GM18520 (cell line): Measurements from ENCODE around the gene ACRBP.
"Not testable (repeated sequence)": the region's sequence is repeated elsewhere in the genome, so short reads cannot be mapped to it uniquely, and the experiment has no call there.

Experiments
- ATAC-seq: cut with Tn5 transposase; IDR thresholded peaks from one replicate; pipeline ENCODE4 v1.9.1; 2021; ENCODE audit not compliant: unreplicated experiment

Gene ACRBP

GRCh38 chr12:6618483-6619225 lies 28.6 kb downstream of the ACRBP start:
- ATAC-seq = no peak

- ATAC-seq = no peak
Measured at GRCh38 chr12:6615802-6616201, 31.4 kb downstream of the ACRBP start.

- ATAC-seq = no peak
Measured at GRCh38 chr12:6614513-6615172, 32.6 kb downstream of the ACRBP start.

DNA sequence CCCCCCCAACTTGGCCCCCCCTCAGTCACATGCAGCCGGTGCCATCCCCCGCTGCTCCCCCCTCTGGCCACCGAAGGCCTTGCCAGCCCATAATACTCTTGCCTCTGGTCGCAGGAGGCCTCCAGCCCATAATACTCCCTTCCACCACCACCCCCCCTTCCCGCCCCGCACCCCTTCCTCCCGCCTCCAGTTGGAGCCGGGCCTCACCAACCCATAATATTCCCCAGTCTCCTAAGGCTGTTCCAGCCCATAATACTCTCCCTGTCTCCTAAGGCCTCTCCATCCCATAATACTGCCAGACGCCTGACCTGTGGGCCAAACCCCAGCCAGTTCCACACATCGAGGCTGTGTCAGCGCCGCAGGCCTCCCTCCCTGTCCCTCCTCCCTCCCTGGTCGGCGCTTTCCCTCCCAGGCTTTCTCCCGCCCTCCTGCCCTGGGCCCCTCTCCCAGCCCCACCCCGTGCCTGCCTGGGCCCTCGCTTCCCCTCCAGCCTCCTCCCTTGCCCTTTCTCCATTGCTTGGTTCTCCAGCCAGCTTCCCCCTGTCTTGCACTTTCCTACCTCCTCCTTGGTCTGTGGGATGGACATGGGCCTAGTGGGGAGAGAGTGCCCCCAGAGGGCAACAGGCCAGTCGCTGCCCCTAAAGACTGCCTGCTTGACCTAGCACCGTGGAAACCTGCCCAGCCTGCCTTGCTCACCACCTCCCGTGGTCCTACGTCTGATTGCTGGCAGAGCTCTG lies 33.3 kb downstream of the ACRBP start:
- ATAC-seq = no peak

DNA sequence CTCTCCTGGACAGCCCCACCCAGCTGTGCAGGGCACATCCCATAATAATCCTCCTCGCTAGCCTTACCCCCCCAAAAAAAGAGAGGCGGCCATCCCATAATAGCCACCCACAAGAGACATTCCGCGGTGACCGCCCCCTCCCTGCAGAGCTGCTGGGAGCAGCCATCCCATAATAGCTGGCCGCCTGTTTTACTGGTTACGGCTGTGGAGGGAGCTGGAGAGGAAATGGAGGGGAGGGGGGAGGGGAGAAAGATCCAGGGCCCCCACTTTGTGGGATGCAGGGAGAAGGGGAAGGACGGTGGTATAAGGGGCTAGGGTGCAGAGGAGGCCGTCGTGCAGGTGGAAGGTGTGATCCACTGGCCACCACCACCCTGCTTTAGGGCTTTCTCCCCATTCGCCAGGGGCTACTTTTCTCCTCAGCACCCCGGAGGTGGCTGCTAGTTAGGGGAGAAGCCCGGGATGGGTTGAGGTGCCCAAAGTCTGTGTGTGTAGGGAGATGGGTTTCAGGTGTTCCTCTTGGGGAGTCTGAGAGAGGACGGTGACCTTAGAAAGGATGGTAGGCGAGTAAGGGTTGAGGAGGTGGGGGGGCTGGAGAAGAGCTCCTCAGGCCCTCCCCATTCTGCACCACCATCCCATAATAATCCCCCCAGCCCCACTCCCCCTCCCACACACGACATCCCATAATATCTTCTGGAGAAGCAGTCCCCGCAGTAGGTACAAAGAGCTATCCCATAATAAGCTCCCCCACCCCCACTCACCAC lies 34.0 kb downstream of the ACRBP start:
- no peak for ATAC-seq

DNA sequence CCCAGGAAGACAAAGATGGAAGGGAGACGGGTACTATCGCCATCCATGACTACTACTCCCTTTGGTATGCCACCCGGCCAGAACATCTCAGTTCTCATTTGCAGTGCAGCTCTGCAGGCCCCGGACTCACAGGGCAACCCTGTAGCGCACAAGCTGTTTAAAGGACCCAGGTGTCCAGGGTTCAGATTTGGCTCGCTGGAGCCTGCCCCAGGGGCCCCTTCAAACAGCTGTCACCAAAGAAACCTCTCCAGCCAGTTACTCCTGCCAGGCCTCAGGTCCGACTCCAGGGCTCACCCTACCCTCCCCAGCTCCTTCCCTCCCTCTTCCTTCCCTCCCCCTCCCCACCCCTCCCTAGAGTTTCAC lies 34.6 kb downstream of the ACRBP start:
- no peak for ATAC-seq

DNA sequence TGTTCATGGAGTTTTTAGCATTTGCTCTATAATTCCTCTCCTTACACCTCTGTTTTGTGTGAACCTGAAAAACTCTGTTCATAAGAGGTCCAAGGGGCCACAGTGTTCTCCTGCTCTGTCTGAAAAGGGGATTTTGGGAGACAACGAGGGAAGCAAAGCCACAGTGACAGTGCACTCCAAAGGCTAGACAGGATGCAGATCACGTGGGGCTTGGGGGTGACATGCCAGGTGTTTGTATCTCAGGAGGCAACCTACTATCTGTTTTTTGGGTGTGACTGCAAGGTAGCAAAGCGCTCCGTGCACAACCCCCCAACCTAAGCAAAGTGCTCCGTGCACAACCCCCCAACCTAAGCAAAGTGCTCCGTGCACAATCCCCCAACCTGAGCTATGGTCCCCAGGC lies 35.0 kb downstream of the ACRBP start:
- no peak for ATAC-seq

- no peak for ATAC-seq
Measured at GRCh38 chr12:6608592-6609281, 38.5 kb downstream of the ACRBP start.

DNA sequence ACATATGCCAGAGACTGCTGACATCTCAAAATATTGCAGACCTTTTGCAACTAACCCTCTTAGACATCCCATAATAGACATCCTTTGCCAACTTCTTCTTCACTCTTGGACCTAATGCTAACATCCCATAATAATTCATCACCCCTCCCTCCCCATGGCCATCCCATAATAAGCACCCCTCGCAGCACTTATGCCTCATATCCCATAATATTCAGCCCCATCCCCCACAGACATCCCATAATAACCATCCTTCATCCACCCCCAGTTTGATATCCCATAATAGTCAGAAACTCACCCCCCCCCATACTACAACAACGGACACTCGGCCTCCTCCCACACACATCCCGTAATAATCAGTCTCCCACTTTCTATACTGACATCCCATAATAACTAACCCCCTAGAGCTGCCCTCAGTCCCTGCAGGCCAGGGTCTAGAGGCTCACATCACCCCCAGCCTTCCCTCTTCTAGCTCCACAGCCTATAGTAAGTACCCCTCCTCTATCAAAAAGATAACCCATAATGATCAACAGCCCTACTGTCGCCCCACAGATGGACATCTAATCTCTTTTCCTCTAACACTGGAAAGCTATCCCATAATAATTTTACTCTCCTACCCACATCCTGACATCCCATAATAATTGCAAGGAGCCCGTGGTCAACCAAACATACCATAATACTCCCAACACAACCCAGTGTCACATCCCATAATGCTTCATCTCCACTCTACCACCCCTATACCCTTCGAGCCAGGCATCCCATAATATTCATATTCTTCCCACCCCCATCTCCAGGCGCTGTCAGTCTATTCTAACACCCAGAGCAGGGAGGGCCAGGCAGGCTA lies 39.3 kb downstream of the ACRBP start:
- no peak for ATAC-seq

GRCh38 chr12:6606331-6607131 lies 40.7 kb downstream of the ACRBP start:
- ATAC-seq = no peak

GRCh38 chr12:6605421-6606330 lies 41.6 kb downstream of the ACRBP start:
- no peak for ATAC-seq

DNA sequence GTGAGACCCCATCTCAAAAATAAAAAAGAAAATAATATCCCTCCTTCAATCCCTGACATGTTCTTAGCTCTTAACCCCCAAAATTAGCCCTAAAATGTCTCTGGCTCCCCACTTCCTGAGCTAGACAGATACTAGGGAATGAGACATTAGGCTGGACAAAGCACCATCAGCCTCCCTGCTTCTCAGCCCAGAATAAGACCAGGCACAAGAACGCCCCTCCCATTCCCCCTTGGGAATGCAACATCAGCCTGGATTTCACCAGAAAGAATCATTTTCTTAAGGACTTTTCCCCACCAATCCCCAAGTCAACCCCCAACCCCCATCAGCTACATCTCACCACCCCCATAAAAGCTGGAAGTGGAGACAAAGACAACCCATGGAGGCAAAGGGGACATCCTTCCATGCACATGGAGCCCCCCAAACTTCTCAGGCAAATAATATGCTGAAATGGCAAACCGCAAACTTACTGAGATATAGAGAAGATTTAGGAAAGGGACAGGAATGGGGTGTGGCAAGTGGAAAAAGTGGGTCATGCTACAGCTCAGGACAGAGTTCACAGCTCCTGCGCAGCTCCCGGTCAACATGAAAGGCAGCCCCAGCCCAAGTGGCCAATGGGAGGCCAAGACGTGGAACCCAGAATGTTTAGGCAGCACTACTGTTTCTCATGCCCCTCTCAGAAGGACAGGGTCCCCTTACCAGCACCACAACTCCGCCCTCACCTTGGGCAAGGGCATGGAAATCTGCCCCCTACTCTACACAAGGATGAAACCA lies 42.8 kb downstream of the ACRBP start:
- no peak for ATAC-seq

DNA sequence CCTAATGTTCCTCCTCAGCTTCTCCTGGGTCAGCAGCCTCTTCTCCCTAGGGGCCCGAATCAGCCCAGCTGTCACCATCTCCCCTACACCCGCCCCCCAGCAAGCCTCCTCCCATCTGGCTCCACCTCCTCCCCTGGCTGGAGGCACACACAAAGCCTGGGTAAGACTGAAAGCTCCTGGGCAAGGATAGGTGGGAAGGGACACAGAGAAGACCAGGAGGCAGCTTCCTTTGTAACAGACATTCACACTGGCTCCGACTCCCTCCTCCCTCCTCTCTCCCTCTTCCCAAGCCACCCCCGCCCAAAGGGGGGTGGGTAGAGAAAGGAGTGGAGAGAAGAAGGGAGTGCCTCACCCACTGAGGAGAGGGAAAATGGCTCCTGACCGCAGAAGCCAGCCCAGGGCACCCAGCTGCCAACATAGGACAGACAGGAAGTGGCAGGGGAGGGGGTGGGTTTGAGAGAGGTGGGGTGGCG lies 44.1 kb downstream of the ACRBP start:
- no peak for ATAC-seq

GRCh38 chr12:6602526-6602925 lies 44.7 kb downstream of the ACRBP start:
- ATAC-seq = no peak

DNA sequence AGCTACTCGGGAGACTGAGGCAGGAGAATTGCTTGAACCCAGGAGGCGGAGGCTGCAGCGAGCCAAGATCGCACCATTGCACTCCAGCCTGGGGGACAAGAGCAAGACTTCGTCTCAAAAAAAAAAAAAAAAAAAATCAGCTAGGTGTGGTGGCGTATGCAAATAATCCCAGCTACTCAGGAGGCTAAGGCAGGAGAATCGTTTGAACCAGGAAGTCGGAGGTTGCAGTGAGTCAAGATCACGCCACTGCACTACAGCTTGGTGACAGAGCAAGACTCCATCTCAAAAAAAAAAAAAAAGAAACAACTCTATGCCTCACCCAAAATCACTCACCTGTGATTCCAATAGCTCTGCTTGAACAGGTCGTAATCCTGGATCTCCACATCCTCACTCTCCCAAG lies 51.6 kb downstream of the ACRBP start:
- not testable (repeated sequence) for ATAC-seq

- no peak for ATAC-seq
Measured at GRCh38 chr12:6592087-6592486, 55.1 kb downstream of the ACRBP start.
